Activated CD8-positive, alpha-beta memory T cell treated with anti-CD3 and anti-CD28 coated beads for 24 hours (primary cell): ENCODE data around the gene PKP1.

Experiments used
- DNase-seq: peaks from one replicate; pipeline ENCODE4 v3.0.0-alpha.2; 2020

PKP1 gene

DNA sequence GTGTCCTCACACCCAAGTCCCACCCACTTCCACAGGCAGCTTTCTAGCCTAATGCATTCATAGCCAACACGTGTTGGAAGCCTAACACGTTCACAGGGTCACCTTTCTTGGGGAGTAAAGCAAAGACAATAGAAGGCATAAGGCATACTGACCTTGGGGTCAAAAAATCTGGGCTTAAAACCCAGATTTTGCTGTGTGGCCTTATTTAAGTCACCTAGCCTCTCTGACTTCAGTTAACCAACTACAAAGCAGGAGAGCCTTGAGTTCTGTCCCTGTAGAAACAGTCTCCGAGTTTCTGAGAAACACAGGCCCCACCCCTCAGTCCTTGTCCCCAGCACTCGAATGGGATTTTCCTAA lies 92.8 kb downstream of the PKP1 start:
- no peak for DNase-seq

DNA sequence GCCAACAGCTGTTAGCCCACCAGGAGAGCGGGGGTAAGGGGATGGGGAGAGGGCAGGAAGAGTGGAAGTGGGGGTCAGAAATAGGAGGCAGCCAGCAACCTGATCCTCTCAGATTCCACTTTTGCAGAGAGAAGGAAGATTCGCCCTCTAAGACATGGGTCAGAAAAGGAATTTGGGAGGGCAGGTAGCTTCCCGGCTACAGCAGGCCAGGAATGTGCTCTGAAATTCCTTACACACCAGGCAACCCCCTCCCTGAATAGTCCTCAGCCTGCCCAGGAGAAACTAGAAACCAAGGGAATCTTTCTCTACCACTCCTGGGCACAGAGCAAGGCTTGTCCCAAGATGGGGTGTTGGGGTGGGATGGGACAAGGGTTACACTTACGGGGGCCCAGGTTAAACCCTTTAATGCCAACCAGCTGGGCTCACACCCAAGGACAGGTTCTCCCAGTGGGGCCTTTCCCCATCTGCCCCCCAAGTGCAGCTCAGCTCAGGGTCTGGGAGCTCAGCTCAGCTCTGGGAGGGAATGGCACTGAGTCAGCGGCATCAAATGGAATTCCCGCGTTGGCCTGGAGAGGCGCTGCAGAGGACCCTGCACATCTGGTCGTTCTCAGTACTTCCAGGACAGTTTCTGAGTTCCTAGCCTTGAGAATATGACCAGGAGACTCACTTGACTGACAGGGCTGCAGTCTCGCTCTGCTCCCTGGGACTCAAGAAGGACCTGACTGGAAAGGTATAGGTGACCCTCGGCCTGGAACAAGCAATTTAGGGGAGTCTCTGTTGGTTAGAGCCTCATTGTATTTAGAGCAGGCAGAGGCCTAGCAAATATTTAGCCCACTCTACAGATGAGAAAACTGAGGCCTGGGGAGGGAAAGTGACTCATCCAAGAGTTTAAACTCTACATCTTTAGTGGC lies 93.4 kb downstream of the PKP1 start:
- DNase-seq = no peak

DNA sequence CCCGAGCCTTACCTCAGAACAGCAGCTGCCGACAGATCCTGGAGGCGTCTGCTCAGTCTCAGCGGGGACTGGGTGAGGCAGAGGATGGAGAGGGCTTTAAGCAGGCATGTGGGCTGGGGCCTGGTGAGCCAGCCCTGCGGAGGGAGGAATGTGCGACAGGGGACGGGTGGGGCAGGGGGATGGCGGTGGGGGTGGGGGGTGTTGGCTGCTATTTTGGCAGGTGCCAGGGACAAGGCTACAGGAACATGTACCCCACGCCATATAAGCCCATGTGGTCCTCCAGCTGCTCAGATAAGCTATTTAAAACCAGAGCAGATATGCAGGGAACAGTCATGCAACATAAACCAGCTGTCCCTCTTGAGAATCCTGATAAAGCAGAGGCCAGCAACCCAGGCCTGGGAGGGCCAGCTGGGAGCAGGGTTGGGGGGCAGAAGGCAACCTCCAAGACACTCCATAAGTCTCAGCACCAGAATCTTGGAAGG lies 94.3 kb downstream of the PKP1 start, which contains the start of gene TNNT2:
Gene TNNT2 (minus strand): TSS at position 70 of the 482 bp plus-strand sequence. CDS start 4,426 bp downstream, outside the sequence.
- no peak for DNase-seq

DNA sequence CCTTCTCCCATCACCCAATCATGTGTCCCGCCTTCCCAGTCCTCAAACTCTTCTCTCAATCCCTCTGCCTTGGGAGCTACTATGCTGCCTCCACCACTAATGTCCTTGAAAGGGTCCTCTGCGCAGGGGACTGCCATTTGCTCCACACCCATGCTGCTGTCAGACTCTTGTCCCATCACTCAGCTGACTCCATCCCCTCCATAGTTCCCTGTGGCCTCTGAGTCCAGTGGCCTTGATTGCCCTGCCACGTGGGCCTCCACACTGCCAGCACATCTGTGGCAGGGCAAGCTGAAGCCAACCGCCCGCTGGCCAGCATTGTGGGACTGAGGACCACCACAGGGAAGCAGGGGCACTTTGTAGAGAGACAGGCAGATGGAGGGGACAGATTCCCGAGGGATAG lies 95.5 kb downstream of the PKP1 start:
- no peak for DNase-seq

DNA sequence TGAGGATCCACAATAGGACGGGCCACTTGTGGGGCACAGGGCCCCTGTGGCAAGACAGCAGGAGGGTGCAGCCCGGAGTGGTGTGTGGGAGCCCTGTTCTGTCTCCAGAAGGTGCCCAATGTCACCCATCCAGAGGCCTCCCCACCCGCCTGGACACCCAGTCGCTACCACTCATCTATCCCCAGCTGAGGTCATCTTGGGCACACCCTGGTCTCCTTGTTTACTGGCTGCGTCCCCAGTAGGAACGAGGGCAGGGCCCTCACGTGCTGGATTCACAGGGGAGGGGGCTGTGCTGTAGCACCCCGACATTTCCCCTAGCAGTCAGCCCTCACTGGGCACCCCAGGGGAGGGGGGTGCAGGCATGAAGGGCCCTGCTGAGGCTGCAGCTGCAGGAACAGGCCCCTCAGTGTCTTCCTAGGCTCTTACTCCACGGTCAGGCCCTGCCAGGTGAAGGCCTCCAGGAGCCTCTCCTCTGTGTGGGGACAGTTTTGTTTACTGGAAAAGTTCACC lies 96.5 kb downstream of the PKP1 start:
- no peak for DNase-seq

DNA sequence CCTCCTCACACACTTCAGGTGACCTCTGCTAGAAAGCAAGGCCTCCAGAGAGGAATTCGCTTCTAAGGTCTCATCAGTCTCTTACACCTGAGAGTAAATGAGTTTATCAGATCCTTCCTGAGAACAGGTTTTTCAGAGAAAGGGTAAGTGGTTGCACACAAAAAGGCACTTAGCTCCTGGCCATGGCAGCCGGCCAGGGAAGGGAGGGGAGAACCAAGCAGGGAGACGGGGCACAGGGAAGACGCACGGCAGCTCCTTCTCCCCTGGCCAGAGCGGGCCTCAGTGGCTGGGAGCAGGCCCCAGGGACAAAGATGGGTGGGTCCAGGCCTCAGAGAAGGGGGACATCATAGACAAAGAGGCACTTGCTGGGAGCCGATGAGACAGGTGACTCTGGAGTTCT lies 97.8 kb downstream of the PKP1 start:
- no peak for DNase-seq
